Endothelial cell of umbilical vein (primary cell): Measurements from ENCODE around the gene ALDH3A2. TPM values are rescaled to one million over a fixed set of nuclear protein-coding genes. Genes with fewer than 3 reads are reported as not detected.

ENCODE experiments used
- BruUV-seq: library from RNA; stranded (reverse); fragments of 400-500 nt; replicated peaks from 2 replicates; lab custom pipeline; 2021; lab: Mats Ljungman, UMichigan
- CTCF ChIA-PET: fragments of 300-600, 350-600 bp; sonication (Branson Sonifier 250); formaldehyde crosslinking; loops from one replicate; lab custom pipeline; 2021; ENCODE audit warnings: antibody characterized with exemption, inconsistent platforms; lab: Charles Lee
- POLR2A ChIA-PET: fragments of 300-600, 350-600 bp; sonication (Branson Sonifier 250); formaldehyde crosslinking; loops from one replicate; lab custom pipeline; 2021; ENCODE audit warnings: antibody characterized with exemption, inconsistent platforms; lab: Charles Lee
- DNase-seq: peaks from one replicate; pipeline ENCODE4 v3.0.0-alpha.2; 2011; ENCODE audit warnings: low read depth, low spot score
- FAIRE-seq: peaks from 2 replicates; lab custom pipeline; 2011; peaks lifted over from hg19 to GRCh38; lab: Jason Lieb, UNC
- H2AFZ ChIP-seq: 2 replicates; pipeline ENCODE4 v1.6.0; 2012; ENCODE audit warnings: low read depth, low read length, control low read depth, inconsistent platforms
- H3K27ac ChIP-seq: 2 replicates; pipeline ENCODE4 v1.5.1; 2011; ENCODE audit warnings: low read depth, mild to moderate bottlenecking, control low read depth, low read length, moderate library complexity; ENCODE audit not compliant: insufficient read depth
- H3K27me3 ChIP-seq, 2 experiments: 2 replicates each; pipeline versions ENCODE4 v1.6.0 to v1.6.1; 2011; ENCODE audit warnings: low read length in 2 of 2, mixed read lengths in 1 of 2; ENCODE audit not compliant: control insufficient read depth in 2 of 2, insufficient read depth in 2 of 2
- H3K36me3 ChIP-seq, 2 experiments: 2 replicates in 1 of 2; 3 replicates in 1 of 2; pipeline ENCODE4 v1.5.1; 2011; ENCODE audit warnings: low read length in 2 of 2, mild to moderate bottlenecking in 1 of 2, moderate library complexity in 1 of 2; ENCODE audit not compliant: control insufficient read depth in 2 of 2, insufficient read depth in 2 of 2; ENCODE audit errors: extremely low read depth in 1 of 2
- H3K4me1 ChIP-seq: 3 replicates; pipeline ENCODE4 v1.5.1; 2011; ENCODE audit warnings: mild to moderate bottlenecking, low read length; ENCODE audit not compliant: control insufficient read depth, insufficient read depth; ENCODE audit errors: extremely low read depth
- H3K4me2 ChIP-seq: 2 replicates; pipeline ENCODE4 v1.6.1; 2011; ENCODE audit warnings: low read length, control low read depth, mixed read lengths; ENCODE audit not compliant: insufficient read depth
- H3K4me3 ChIP-seq, 3 experiments: fragments of 200-600 bp in 1 of 3; sonication (generic), shearing (Covaris generic) in 1 of 3; replicated peaks in 1 of 3; 2 replicates each; pipeline ENCODE4 v1.5.1; 2011 to 2016; ENCODE audit warnings: control low read depth in 3 of 3, low read length in 3 of 3, mild to moderate bottlenecking in 2 of 3, inconsistent platforms in 1 of 3, low read depth in 1 of 3, moderate library complexity in 1 of 3; ENCODE audit not compliant: insufficient read depth in 1 of 3
- H3K79me2 ChIP-seq: 2 replicates; pipeline ENCODE4 v1.6.0; 2012; ENCODE audit warnings: low read length, inconsistent platforms; ENCODE audit not compliant: control insufficient read depth, insufficient read depth
- H3K9ac ChIP-seq: replicated peaks from 2 replicates; pipeline ENCODE3; 2011; ENCODE audit warnings: low read length, control low read depth; ENCODE audit not compliant: insufficient read depth; ENCODE audit errors: extremely low read depth
- H3K9me1 ChIP-seq: replicated peaks from 3 replicates; pipeline ENCODE4 v1.6.0; 2011; ENCODE audit warnings: mild to moderate bottlenecking, low read length; ENCODE audit not compliant: control insufficient read depth, insufficient read depth; ENCODE audit errors: extremely low read depth
- H3K9me3 ChIP-seq: replicated peaks from 2 replicates; pipeline ENCODE4 v1.5.1; 2012; ENCODE audit warnings: low read length, inconsistent platforms; ENCODE audit not compliant: control insufficient read depth, insufficient read depth
- H4K20me1 ChIP-seq: replicated peaks from 2 replicates; pipeline ENCODE3; 2011; ENCODE audit warnings: mild to moderate bottlenecking, low read length; ENCODE audit not compliant: control insufficient read depth, insufficient read depth; ENCODE audit errors: extremely low read depth
- EZH2 ChIP-seq: IDR thresholded peaks from 2 replicates; pipeline ENCODE4 v1.6.1; 2012; ENCODE audit warnings: borderline replicate concordance, low read depth, mild to moderate bottlenecking, moderate library complexity, low read length, inconsistent platforms; ENCODE audit not compliant: severe bottlenecking
- FOS ChIP-seq: IDR thresholded peaks from 2 replicates; pipeline ENCODE4 v1.6.1; 2011; ENCODE audit warnings: mild to moderate bottlenecking, low read length, moderate library complexity, borderline replicate concordance; ENCODE audit not compliant: insufficient read depth
- GATA2 ChIP-seq: IDR thresholded peaks from 2 replicates; pipeline ENCODE4 v1.7.0; 2011; ENCODE audit warnings: low read depth, mild to moderate bottlenecking, moderate library complexity, mixed read lengths, low read length; ENCODE audit not compliant: insufficient read length, insufficient read depth
- JUN ChIP-seq: IDR thresholded peaks from 2 replicates; pipeline ENCODE4 v1.6.1; 2011; ENCODE audit warnings: borderline replicate concordance, low read depth; ENCODE audit not compliant: insufficient read length, insufficient read depth
- MYC ChIP-seq: IDR thresholded peaks from one replicate; pipeline ENCODE4 v1.6.1; 2011; ENCODE audit warnings: mild to moderate bottlenecking, low read depth, low read length
- POLR2A ChIP-seq: IDR thresholded peaks from 2 replicates; pipeline ENCODE4 v1.6.1; 2012; ENCODE audit warnings: low read depth, mild to moderate bottlenecking, control low read depth, low read length
- POLR2AphosphoS5 ChIP-seq: IDR thresholded peaks from 2 replicates; pipeline ENCODE4 v1.6.1; 2012; ENCODE audit warnings: low read depth, mild to moderate bottlenecking, control low read depth, low read length, moderate library complexity; ENCODE audit not compliant: insufficient read depth
- dilution Hi-C: fragments of 300-500 bp; cut with MboI; formaldehyde crosslinking; loops from one replicate; pipeline ENCODE4 v1.15.0; 2019; ENCODE audit warnings: low sequenced_read_pairs; ENCODE audit not compliant: extremely low pct_ligation_motif_present
- intact Hi-C: fragments of 100-400 bp; cut with micrococcal nuclease; formaldehyde crosslinking; loops from one replicate; pipeline ENCODE4 v1.10.0; 2022
- polyA plus RNA-seq, 4 experiments: library from polyadenylated mRNA; depleted of rRNA in 3 of 4; stranded (reverse) in 3 of 4; unstranded in 1 of 4; fragments of >200 nt; gene quantifications; 2 replicates each; pipeline versions ENCODE4 v1.2.1 to v1.2.3, GENCODE V29; 2011 to 2012; ENCODE audit warnings: missing spikeins in 1 of 4
- total RNA-seq: library from RNA; stranded (reverse); gene quantifications from 2 replicates; pipeline ENCODE4 v1.2.3, GENCODE V29; 2021
- TF ChIP-seq, protein P1 (sequence below): IDR thresholded peaks from 2 replicates; pipeline ENCODE4 v1.6.1; 2011; ENCODE audit not compliant: insufficient read depth, insufficient read length
- TF ChIP-seq, protein P2 (sequence below), 2 donors: IDR thresholded peaks; 1 replicate in 1 of 2; 2 replicates in 1 of 2; pipeline ENCODE4 v1.5.1; 2011; ENCODE audit warnings: low read length in 2 of 2, mild to moderate bottlenecking in 2 of 2, moderate library complexity in 2 of 2, control low read depth in 1 of 2, inconsistent platforms in 1 of 2, low read depth in 1 of 2; ENCODE audit not compliant: insufficient read depth in 1 of 2; ENCODE audit errors: extremely low read depth in 1 of 2

ALDH3A2 gene
- total and polyA plus RNA-seq, 2 donors (not counting 3 experiments of a cell fraction or from before 2014, with no cell fraction given): 16.7 to 36.5 TPM

DNA sequence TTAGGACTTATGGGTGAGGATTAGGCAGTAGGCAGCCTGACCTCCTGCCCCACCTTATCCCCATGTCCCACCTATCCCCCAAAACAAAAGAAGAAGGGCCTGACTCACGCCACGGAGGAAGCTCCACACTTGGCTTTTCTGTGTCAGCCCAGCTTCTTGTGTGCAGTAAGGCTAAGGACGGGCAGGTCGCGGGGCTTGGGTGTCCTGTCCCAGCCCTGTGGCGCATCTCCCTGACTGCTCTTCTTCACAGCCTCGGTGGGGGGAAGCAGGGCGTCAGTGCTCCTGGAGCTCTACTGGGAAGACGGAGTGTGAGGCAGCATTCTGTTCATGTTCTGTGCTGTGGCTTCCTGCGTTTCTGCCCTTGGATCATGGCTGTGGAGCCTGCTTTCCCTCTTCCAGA, 34.6 kb upstream of the ALDH3A2 start:
- Histone ChIP-seq H3K4me1 (no peaks in the 10 kb centered on the region), H4K20me1 (no peaks in the 10 kb centered on the region), H3K4me3 (no peak overlapping the region), H3K27me3 (peaks cover 0 to 2% of the 10 kb centered on the region in 2 experiments), H3K27ac (no peak overlapping the region), H3K79me2 (no peaks in the 10 kb centered on the region), H3K4me2 (no peak overlapping the region), H3K9me1 (no peaks in the 10 kb centered on the region), H2AFZ (no peak overlapping the region), H3K9me3 (no peaks in the 10 kb centered on the region), H3K36me3 (no peaks in the 10 kb centered on the region), H3K9ac (no peak overlapping the region)
- no TSS peak for BruUV-seq
- TF ChIP-seq, protein P1, sequence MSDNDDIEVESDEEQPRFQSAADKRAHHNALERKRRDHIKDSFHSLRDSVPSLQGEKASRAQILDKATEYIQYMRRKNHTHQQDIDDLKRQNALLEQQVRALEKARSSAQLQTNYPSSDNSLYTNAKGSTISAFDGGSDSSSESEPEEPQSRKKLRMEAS: no peak
- no peak for TF ChIP-seq POLR2AphosphoS5
- no peak for TF ChIP-seq MYC
- no peak for TF ChIP-seq FOS
- TF ChIP-seq JUN: no peak
- TF ChIP-seq GATA2: no peak
- TF ChIP-seq POLR2A: no peak
- TF ChIP-seq EZH2: no peak
- TF ChIP-seq, protein P2, sequence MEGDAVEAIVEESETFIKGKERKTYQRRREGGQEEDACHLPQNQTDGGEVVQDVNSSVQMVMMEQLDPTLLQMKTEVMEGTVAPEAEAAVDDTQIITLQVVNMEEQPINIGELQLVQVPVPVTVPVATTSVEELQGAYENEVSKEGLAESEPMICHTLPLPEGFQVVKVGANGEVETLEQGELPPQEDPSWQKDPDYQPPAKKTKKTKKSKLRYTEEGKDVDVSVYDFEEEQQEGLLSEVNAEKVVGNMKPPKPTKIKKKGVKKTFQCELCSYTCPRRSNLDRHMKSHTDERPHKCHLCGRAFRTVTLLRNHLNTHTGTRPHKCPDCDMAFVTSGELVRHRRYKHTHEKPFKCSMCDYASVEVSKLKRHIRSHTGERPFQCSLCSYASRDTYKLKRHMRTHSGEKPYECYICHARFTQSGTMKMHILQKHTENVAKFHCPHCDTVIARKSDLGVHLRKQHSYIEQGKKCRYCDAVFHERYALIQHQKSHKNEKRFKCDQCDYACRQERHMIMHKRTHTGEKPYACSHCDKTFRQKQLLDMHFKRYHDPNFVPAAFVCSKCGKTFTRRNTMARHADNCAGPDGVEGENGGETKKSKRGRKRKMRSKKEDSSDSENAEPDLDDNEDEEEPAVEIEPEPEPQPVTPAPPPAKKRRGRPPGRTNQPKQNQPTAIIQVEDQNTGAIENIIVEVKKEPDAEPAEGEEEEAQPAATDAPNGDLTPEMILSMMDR (IDR thresholded peaks at IDR 0.05; ENCODE audit: extremely low read depth in 1 of 2, insufficient read depth in 1 of 2, low read depth in 1 of 2, low read length in 2 of 2): no peak
- FAIRE-seq (no peak), DNase-seq (no peak)
- intact Hi-C loops: no loop called here
- POLR2A ChIA-PET: no interaction called here
- CTCF ChIA-PET: interaction anchor here (1.0 to 2.6 kb wide), 6 partner anchors 9 to 148 kb away, joined by 3 to 14 read pairs (median 4); no protein-coding TSS in a partner anchor
- dilution Hi-C loops: no loop called here
